ENCODE data around the gene POR. TPM values are rescaled to one million over a fixed set of nuclear protein-coding genes. Genes with fewer than 3 reads are reported as not detected.
"Not testable (repeated sequence)": the region's sequence is repeated elsewhere in the genome, so short reads cannot be mapped to it uniquely, and the experiment has no call there.

POR gene
- total RNA-seq: 84.4 and 91.2 TPM in 2 replicates

DNA sequence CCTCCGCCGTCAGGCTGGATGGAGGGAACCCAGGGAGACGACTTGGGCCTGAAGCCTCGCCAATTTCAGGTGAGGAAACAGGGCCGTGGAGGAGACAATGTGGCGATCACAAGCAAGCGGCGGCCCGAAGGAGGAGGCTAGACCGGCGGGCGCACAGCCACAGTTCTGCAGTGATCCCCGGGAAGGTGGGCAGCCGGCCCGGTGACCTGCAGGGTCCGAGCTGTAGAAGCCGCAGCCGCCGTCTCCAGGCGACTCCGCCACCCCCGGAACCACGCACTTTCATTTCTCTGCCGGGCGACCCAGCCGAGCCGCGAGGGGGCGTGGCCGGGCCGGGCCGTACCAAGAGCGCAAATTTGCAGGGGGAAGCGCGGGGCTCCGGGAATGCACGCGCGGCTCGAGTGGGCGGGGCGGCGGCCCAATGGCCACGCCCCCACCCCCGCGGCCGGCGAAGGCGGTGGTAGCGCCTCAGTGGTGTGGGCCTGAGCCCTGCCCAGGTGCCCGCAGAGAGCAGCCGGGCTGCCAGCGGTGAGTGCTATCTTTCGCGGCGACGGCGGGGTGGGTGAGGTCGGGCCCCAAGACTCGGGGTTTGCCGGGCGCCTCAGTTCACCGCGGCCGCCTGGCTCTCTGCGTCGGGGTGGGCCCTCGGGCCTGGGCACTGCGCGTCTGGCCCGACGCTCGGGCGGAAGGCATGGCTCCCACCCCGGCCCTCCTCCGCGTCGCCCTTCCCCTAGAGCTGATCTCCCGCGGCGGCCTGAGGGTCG lies at the start of gene POR:
Gene POR (plus strand): TSS at position 501 of the 761 bp plus-strand sequence. CDS start 38,847 bp downstream, outside the sequence.
- intact Hi-C loops (cut with micrococcal nuclease): loop anchor here (1.0 to 2.0 kb wide), 7 partner anchors 37 to 176 kb away; partner anchors contain the start of genes MDH2 and TMEM120A
- Mint-ChIP-seq H3K9me3 (no peaks in the 10 kb centered on the region), H3K4me3 (peak within 1 kb of the TSS; percentile 91), H3K27me3 (ENCODE audit: insufficient read depth) (peaks cover 3% of the 10 kb centered on the region), H3K27ac (peak within 1 kb of the TSS; percentile 86), H3K4me1 (ENCODE audit: low read depth) (peaks cover 35% of the 10 kb centered on the region), H3K36me3 (ENCODE audit: low read depth) (peaks cover 5% of the 10 kb centered on the region)
- DNase-seq (ENCODE audit: low spot score): peak; percentile 97

DNA sequence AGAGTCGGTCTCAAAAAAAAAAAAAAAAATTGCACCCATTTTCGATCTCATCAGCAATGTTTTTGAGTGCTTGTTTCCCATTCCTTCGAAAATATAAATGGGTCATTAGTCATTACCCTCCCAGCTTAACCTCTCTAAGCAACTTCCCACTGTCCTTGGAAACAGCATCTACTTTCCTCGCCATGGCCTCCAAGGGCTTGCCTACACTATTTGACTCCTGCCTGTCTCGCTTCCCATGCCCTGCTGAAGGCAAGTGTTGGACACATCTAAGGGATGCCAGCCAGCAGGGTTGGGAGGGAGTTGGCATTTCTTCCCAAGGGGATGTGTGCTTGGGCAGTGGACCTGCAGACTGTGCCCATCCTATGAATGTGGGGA lies 48.9 kb upstream of the POR start:
- DNase-seq (ENCODE audit: low spot score): no peak
- H3K27me3 Mint-ChIP-seq (ENCODE audit: insufficient read depth): peaks cover 8% of the 10 kb centered on the region
- no peak overlapping the region for H3K27ac Mint-ChIP-seq
- H3K4me1 Mint-ChIP-seq (ENCODE audit: low read depth): peaks cover 24% of the 10 kb centered on the region
- H3K36me3 Mint-ChIP-seq (ENCODE audit: low read depth): no peaks in the 10 kb centered on the region
- intact Hi-C loops (cut with micrococcal nuclease): loop anchor here (1.0 to 2.0 kb wide), 5 partner anchors 127 to 397 kb away; partner anchors contain the start of genes HIP1 and STYXL1
- H3K4me3 Mint-ChIP-seq: no peak overlapping the region
- H3K9me3 Mint-ChIP-seq: no peaks in the 10 kb centered on the region

DNA sequence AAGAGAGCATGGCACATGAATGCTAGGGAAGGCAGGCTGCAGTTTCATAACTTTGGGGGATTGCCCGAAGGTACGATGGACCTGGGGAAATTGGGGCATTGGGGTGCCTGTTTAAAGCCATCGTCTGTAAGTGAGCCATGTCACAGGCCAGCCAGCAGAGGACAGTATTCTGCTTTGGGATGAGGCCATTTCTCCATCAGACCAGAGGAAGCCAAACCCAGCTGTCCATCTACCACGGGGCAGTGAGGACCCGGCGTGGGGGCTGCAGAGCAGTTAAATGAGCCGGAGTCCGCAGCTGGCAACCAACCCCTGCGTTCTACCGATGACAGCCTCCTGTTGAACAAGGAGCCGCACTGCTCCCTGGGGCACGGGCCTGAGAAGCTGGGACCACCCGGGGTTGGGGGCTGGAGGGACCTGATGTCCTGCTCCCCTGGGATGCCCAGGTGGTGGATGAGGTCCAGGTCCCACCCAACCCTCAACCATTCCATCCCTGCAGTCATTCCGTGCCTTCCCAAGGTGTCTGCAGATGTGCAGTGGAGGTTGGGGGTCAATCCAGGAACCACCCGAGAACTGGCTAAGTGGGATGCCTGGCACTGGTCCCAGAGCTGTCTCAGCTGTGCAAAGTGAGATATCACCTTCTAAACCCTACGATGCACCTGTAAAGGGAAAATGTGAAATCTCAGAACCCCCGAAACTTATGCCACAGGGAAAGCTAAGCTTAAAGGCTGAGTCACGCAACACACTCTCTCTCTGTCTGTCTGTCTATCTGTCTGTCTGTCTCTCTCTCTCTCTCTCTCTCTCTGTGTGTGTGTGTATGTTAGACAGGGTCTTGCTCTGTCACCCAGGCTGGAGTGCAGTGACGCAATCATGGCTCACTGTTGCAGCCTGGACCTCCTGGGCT lies 48.2 kb upstream of the POR start:
- intact Hi-C loops (cut with micrococcal nuclease): loop anchor here (1.0 to 2.0 kb wide), 5 partner anchors 128 to 397 kb away; partner anchors contain the start of genes HIP1 and STYXL1
- H3K4me3 Mint-ChIP-seq: no peak overlapping the region
- no peaks in the 10 kb centered on the region for H3K36me3 Mint-ChIP-seq (ENCODE audit: low read depth)
- peaks cover 8% of the 10 kb centered on the region for H3K27me3 Mint-ChIP-seq (ENCODE audit: insufficient read depth)
- H3K9me3 Mint-ChIP-seq: no peaks in the 10 kb centered on the region
- no peak for DNase-seq (ENCODE audit: low spot score)
- no peak overlapping the region for H3K27ac Mint-ChIP-seq
- peaks cover 24% of the 10 kb centered on the region for H3K4me1 Mint-ChIP-seq (ENCODE audit: low read depth)

DNA sequence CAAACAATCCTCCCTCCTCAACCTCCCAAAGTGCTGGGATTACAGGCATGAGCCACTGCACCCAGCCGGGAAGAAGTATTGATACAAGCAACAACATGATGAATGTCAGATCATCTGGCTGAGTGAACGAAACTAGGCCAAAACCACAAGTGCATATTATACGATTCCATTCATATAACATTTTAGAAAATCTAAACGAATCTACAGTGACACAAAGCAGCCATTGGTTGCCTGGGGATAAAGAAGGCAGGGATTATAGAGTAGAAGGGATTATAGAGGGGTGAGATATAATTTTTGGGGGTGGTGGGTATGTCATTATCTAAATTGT lies 47.6 kb upstream of the POR start:
- no peak for DNase-seq (ENCODE audit: low spot score)
- Mint-ChIP-seq H3K4me3 (no peak overlapping the region), H3K27me3 (ENCODE audit: insufficient read depth) (peaks cover 8% of the 10 kb centered on the region), H3K9me3 (no peaks in the 10 kb centered on the region), H3K27ac (no peak overlapping the region), H3K36me3 (ENCODE audit: low read depth) (no peaks in the 10 kb centered on the region), H3K4me1 (ENCODE audit: low read depth) (peaks cover 24% of the 10 kb centered on the region)
- intact Hi-C loops (cut with micrococcal nuclease): loop anchor here (2.0 kb wide), 2 partner anchors 129 to 179 kb away; partner anchors contain the start of genes HIP1 and STYXL1

DNA sequence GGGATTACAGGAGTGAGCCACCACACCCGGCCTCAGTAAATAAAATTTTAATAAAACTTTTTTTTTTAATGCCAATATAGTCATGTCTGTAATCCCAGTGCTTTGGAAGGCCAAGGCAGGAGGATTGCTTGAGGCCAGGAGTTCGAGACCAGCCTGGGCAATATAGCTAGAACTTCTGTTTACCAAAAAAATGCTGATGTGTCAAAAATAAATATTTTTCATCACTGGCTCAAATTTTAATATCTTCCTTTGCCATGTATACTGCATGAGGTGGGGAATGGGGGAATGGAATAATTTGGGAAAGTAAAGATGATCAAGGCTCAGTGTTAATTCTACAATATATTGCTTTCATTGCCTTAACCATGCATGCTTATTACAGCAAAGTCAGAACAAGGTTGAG lies 46.8 kb upstream of the POR start:
- Mint-ChIP-seq H3K4me1 (ENCODE audit: low read depth) (peaks cover 24% of the 10 kb centered on the region), H3K9me3 (no peaks in the 10 kb centered on the region), H3K27ac (no peak overlapping the region), H3K27me3 (ENCODE audit: insufficient read depth) (peaks cover 8% of the 10 kb centered on the region), H3K36me3 (ENCODE audit: low read depth) (no peaks in the 10 kb centered on the region), H3K4me3 (no peak overlapping the region)
- intact Hi-C loops (cut with micrococcal nuclease): no loop called here
- no peak for DNase-seq (ENCODE audit: low spot score)

DNA sequence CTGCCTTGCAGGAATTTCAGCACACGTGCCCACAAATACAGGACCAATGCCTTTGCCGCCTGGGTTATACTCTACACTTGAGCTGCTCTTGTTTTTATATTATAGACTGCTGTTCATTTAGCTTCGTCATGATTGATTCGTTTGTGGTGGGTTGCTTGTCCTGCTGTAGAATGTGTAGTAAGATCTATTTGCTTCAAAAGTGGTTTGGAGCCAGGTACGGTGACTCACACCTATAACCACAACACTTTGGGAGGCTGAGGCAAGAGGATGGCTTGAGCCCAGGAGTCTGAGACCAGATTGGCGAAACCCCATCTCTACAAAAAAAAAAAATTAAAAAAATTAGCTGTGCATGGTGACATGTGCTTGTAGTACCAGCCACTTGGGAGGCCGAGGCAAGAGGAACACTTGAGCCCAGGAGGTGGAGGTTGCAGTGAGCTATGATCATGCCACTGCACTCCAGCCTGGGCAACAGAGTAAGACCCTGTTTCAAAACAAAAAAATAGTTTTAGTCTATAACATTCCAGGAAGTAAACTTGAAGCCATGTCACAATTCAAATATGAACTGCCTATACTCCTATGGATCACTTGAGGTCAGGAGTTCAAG lies 45.1 kb upstream of the POR start:
- peaks cover 8% of the 10 kb centered on the region for H3K27me3 Mint-ChIP-seq (ENCODE audit: insufficient read depth)
- peaks cover 24% of the 10 kb centered on the region for H3K4me1 Mint-ChIP-seq (ENCODE audit: low read depth)
- no peaks in the 10 kb centered on the region for H3K9me3 Mint-ChIP-seq
- H3K36me3 Mint-ChIP-seq (ENCODE audit: low read depth): no peaks in the 10 kb centered on the region
- DNase-seq (ENCODE audit: low spot score): no peak
- H3K27ac Mint-ChIP-seq: peak overlapping the region; percentile 67
- H3K4me3 Mint-ChIP-seq: no peak overlapping the region
- intact Hi-C loops (cut with micrococcal nuclease): loop anchor here (1.0 to 10.0 kb wide), 4 partner anchors 8 to 445 kb away; no protein-coding TSS in a partner anchor

DNA sequence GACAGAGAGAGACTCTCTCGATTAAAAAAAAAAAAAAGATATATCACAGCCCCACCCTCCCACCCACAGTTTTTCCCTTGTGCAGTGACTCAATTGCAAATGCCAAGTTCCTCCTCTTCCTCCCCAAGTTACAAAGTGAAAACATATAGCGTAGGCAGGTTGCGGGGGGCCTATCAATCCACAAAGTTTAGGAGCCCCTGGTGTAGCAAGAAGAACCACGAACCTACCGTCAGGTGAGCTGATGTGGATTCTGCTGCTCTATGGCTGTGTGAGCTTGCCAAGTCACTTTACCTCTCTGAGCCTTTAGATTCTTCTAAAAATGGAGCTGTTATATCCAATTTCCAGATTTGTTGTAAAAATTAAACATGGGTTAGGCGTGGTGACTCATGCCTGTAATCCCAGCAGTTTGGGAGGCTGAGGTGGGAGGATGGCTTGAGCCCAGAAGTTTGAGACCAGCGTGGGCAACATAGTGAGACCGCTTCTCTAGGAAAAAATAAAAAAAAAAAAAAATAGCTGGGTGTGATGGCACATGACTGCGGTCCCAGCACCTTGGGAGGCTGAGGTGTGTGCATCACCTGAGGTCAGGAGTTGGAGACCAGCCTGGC lies 44.3 kb upstream of the POR start:
- Mint-ChIP-seq H3K36me3 (ENCODE audit: low read depth) (no peaks in the 10 kb centered on the region), H3K4me1 (ENCODE audit: low read depth) (peaks cover 24% of the 10 kb centered on the region), H3K4me3 (peak overlapping the region; percentile 76), H3K9me3 (no peaks in the 10 kb centered on the region), H3K27ac (peak overlapping the region; percentile 75), H3K27me3 (ENCODE audit: insufficient read depth) (no peaks in the 10 kb centered on the region)
- no peak for DNase-seq (ENCODE audit: low spot score)
- intact Hi-C loops (cut with micrococcal nuclease): loop anchor here (1.0 to 10.0 kb wide), 4 partner anchors 8 to 444 kb away; no protein-coding TSS in a partner anchor

DNA sequence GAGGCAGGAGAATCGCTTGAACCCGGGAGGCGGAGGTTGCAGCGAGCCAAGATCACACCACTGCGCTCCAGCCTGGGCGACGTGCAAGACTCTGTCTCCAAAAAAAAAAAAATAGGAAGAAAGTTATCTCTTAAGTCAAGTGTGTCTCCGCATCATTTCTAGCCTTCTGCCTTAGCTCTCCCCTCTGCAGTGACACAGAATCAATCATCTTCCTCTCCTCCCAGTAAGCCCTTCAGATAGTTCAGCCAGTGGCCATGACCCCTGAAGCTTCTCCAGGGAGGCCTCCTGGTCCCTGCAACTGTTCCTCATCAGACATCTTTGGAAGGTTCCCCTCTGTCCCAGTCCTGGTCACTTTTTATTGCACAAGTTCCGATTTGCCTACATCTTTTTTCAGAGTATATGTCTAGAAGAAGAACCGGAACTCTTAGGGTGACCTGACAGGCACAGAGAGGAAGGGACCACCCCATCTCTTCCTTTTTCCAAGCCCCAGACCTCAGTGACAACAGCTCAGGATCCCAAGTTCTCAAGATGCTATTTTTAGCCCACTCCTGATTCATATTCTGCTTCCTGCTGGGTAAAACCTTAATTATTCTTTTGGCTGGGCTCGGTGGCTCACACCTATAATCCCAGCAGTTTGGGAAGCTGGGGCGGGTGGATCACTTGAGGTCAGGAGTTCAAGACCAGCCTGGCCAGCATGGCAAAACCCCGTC lies 42.7 kb upstream of the POR start:
- H3K4me1 Mint-ChIP-seq (ENCODE audit: low read depth): peaks cover 26% of the 10 kb centered on the region
- no peaks in the 10 kb centered on the region for H3K36me3 Mint-ChIP-seq (ENCODE audit: low read depth)
- no peak for DNase-seq (ENCODE audit: low spot score)

DNA sequence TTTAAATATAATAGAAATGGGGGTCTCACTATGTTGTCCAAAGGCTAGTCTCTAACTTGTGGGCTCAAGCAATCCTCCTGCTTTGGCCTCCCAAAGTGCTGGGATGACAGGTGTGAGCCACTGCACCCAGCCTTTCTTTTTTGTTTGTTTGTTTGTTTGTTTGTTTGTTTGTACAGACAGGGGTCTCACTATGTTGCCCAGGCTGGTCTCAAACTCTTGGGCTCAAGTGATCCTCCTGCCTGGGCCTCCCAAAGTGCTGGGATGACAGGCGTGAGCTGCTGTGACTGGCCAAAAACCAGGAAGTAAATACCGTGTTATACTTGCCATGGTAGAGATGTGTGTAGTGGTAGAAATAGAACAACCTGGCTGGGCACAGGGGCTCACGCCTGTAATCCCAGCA lies 40.8 kb upstream of the POR start:
- H3K27me3 Mint-ChIP-seq (ENCODE audit: insufficient read depth); H3K27ac Mint-ChIP-seq; H3K9me3 Mint-ChIP-seq; DNase-seq (ENCODE audit: low spot score); H3K4me3 Mint-ChIP-seq; H3K36me3 Mint-ChIP-seq (ENCODE audit: low read depth): not testable (repeated sequence)
- H3K4me1 Mint-ChIP-seq (ENCODE audit: low read depth): peaks cover 34% of the 10 kb centered on the region
- intact Hi-C loops (cut with micrococcal nuclease): loop anchor here (10.0 kb wide), 2 partner anchors 261 to 441 kb away; no protein-coding TSS in a partner anchor

More for the DNA sequence above, 42.7 kb upstream of the POR start:
- H3K9me3 Mint-ChIP-seq: no peaks in the 10 kb centered on the region
- H3K4me3 Mint-ChIP-seq: no peak overlapping the region
- no peak overlapping the region for H3K27ac Mint-ChIP-seq
- intact Hi-C loops (cut with micrococcal nuclease): loop anchor here (10.0 kb wide), 2 partner anchors 263 to 443 kb away; no protein-coding TSS in a partner anchor
- H3K27me3 Mint-ChIP-seq (ENCODE audit: insufficient read depth): no peaks in the 10 kb centered on the region

DNA sequence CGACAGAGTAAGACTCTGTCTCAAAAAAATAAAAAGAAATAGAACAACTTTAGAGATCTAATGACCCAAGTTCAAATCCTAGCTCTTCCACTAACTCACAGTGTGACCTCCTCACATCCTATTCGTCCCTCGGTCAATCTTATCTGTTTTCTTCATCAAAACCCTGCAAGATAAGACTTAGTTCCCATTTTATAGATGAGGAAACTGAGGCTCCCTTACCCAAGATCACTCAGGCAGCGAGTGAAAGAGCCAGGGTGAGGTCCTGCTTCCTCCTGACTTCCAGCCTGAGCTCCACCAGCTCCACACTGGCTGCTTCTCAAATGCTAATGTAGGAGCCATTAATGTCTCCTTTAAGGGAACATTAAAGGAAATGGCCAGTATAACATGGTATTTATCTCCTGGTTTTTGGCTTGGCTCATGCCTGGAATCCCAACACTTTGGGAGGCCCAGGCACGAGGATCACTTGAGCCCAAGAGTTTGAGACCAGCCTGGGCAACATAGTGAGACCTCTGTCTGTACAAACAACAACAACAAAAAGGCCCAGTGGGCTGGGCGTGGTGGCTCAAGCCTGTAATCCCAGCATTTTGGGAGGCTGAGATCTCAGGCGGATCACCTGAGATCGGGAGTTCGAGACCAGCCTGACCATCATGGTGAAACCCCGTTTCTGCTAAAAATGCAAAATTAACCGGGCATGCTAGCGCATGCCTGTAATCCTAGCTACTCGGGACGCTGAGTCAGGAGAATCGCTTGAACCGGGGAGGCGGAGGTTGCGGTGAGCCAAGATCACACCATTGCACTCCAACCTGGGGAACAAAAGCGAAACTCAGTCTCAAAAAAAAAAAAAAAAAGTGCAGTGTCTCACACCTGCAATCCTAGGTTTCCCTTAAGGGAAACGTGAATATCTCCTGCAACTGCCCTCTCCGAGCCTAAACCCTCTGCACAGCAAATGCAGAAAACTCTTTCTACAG lies 39.6 kb upstream of the POR start:
- H3K27ac Mint-ChIP-seq: no peak overlapping the region
- peaks cover 11% of the 10 kb centered on the region for H3K36me3 Mint-ChIP-seq (ENCODE audit: low read depth)
- no peak overlapping the region for H3K4me3 Mint-ChIP-seq
- intact Hi-C loops (cut with micrococcal nuclease): loop anchor here (10.0 kb wide), 2 partner anchors 259 to 439 kb away; no protein-coding TSS in a partner anchor
- DNase-seq (ENCODE audit: low spot score): no peak
- peaks cover 35% of the 10 kb centered on the region for H3K4me1 Mint-ChIP-seq (ENCODE audit: low read depth)
- no peaks in the 10 kb centered on the region for H3K27me3 Mint-ChIP-seq (ENCODE audit: insufficient read depth)
- no peaks in the 10 kb centered on the region for H3K9me3 Mint-ChIP-seq
